DND-41 (cell line): ENCODE data around the gene KIF1A.

Experiments
- ATAC-seq: fragments of 200-7000 bp; cut with Tn5 transposase; 3 replicates; pipeline ENCODE4 v1.9.1; 2021; ENCODE audit warnings: low read depth; ENCODE audit not compliant: insufficient read depth
- DNase-seq: peaks from one replicate; pipeline ENCODE4 v3.0.0-alpha.2; 2020
- H2AFZ ChIP-seq: 2 replicates; pipeline ENCODE4 v1.6.0; 2012; ENCODE audit warnings: low read depth, low read length
- H3K27ac ChIP-seq: 2 replicates; pipeline ENCODE4 v1.5.1; 2012; ENCODE audit warnings: low read length, inconsistent platforms
- H3K27me3 ChIP-seq: fragments of 200-600 bp; sonication (generic); 2 replicates; pipeline ENCODE4 v1.6.0; 2012; ENCODE audit warnings: low read length, mild to moderate bottlenecking, inconsistent platforms; ENCODE audit not compliant: insufficient read depth, poor library complexity
- H3K36me3 ChIP-seq: 2 replicates; pipeline ENCODE4 v1.5.1; 2012; ENCODE audit warnings: low read length, inconsistent platforms; ENCODE audit not compliant: insufficient read depth
- H3K4me1 ChIP-seq: 2 replicates; pipeline ENCODE4 v1.5.1; 2012; ENCODE audit warnings: mild to moderate bottlenecking, low read length; ENCODE audit not compliant: insufficient read depth
- H3K4me2 ChIP-seq: 2 replicates; pipeline ENCODE4 v1.6.0; 2012; ENCODE audit warnings: mild to moderate bottlenecking, moderate library complexity, low read length, inconsistent platforms; ENCODE audit not compliant: insufficient read depth
- H3K4me3 ChIP-seq, 2 experiments: fragments of 200-600 bp in 1 of 2; shearing (Covaris generic) in 1 of 2; 2 replicates each; pipeline ENCODE4 v1.5.1; 2012 to 2016; ENCODE audit warnings: inconsistent platforms in 2 of 2, low read length in 2 of 2, mild to moderate bottlenecking in 2 of 2, low read depth in 1 of 2, moderate library complexity in 1 of 2
- H3K79me2 ChIP-seq: 2 replicates; pipeline ENCODE4 v1.6.0; 2012; ENCODE audit warnings: low read length, inconsistent platforms; ENCODE audit not compliant: insufficient read depth
- H3K9ac ChIP-seq: 2 replicates; pipeline ENCODE4 v1.6.0; 2012; ENCODE audit warnings: low read depth, mild to moderate bottlenecking, inconsistent platforms, low read length, moderate library complexity
- H3K9me3 ChIP-seq: 2 replicates; pipeline ENCODE4 v1.5.1; 2012; ENCODE audit warnings: low read length, moderate library complexity, mild to moderate bottlenecking, inconsistent platforms; ENCODE audit not compliant: insufficient read depth, severe bottlenecking
- H4K20me1 ChIP-seq: 2 replicates; pipeline ENCODE4 v1.6.0; 2012; ENCODE audit warnings: low read length; ENCODE audit not compliant: insufficient read depth
- CTCF ChIP-seq: IDR thresholded peaks from 2 replicates; pipeline ENCODE4 v1.5.1; 2012; ENCODE audit warnings: borderline replicate concordance, low read length, moderate library complexity, mild to moderate bottlenecking; ENCODE audit not compliant: poor library complexity, severe bottlenecking; ENCODE audit errors: extremely low read depth
- EZH2 ChIP-seq: IDR thresholded peaks from 3 replicates; pipeline ENCODE4 v1.6.1; 2012; ENCODE audit warnings: borderline replicate concordance, low read depth, mild to moderate bottlenecking, moderate library complexity, low read length, inconsistent platforms; ENCODE audit not compliant: severe bottlenecking

Gene KIF1A

DNA sequence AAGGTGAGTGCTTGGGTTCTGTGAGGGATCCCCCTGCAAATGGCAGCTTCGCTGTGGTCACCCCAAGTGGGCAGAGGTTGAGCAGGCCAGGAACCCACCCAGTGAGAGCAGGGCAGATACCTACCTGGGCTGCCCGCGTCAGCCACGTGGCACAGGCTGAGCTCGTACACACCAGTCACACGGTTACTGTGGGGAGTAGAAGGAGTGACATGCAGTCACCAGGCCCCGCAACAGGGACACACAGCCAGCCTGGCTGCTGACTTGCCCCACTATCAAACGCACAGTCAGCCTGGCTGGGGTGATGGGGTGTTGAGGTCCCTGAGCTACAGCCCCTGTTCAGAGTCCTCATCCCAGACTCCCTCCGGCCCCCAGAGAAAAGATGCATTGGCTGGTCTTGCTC lies 96.2 kb downstream of the KIF1A start:
- no peak overlapping the region for H3K4me3 ChIP-seq
- H2AFZ ChIP-seq, result no peak overlapping the region
- TF ChIP-seq EZH2, result no peak
- no peak for TF ChIP-seq CTCF
- no peaks in the 10 kb centered on the region for H3K36me3 ChIP-seq
- no peaks in the 10 kb centered on the region for H3K4me1 ChIP-seq
- no peak overlapping the region for H3K27ac ChIP-seq
- DNase-seq, result no peak
- no peak for ATAC-seq
- no peak overlapping the region for H3K4me2 ChIP-seq
- no peak overlapping the region for H3K9ac ChIP-seq
- H3K79me2 ChIP-seq, result no peaks in the 10 kb centered on the region
- H3K27me3 ChIP-seq, result no peaks in the 10 kb centered on the region
- H3K9me3 ChIP-seq, result no peaks in the 10 kb centered on the region
- peaks cover 14% of the 10 kb centered on the region for H4K20me1 ChIP-seq

GRCh38 chr2:240722796-240723735 lies 97.0 kb downstream of the KIF1A start:
- Histone ChIP-seq H4K20me1 (0 out of 2 replicates have a peak, but pooled peaks cover 13% of the 10 kb centered on the region), H3K79me2 (no peaks in the 10 kb centered on the region), H3K4me1 (no peaks in the 10 kb centered on the region), H3K9ac (no peak overlapping the region), H2AFZ (no peak overlapping the region), H3K4me2 (no peak overlapping the region), H3K27ac (no peak overlapping the region), H3K27me3 (no peaks in the 10 kb centered on the region), H3K9me3 (no peaks in the 10 kb centered on the region), H3K4me3 (no peak overlapping the region), H3K36me3 (no peaks in the 10 kb centered on the region)
- ATAC-seq, result no peak
- no peak for DNase-seq
- TF ChIP-seq EZH2, result no peak
- TF ChIP-seq CTCF, result no peak

GRCh38 chr2:240722376-240722775 lies 97.6 kb downstream of the KIF1A start:
- Histone ChIP-seq H3K9me3 (no peaks in the 10 kb centered on the region), H3K9ac (no peak overlapping the region), H3K4me1 (no peaks in the 10 kb centered on the region), H2AFZ (no peak overlapping the region), H3K4me3 (no peak overlapping the region), H3K27me3 (no peaks in the 10 kb centered on the region), H3K27ac (no peak overlapping the region), H3K79me2 (no peaks in the 10 kb centered on the region), H3K36me3 (no peaks in the 10 kb centered on the region), H3K4me2 (no peak overlapping the region), H4K20me1 (peaks cover 17% of the 10 kb centered on the region; the same call in 1 of the 2 replicates)
- DNase-seq, result no peak
- TF ChIP-seq CTCF, result no peak
- TF ChIP-seq EZH2, result no peak
- no peak for ATAC-seq
